ENCODE results near the gene ASB2. TPM values are rescaled to one million over a fixed set of nuclear protein-coding genes. Genes with fewer than 3 reads are reported as not detected.

The ASB2 gene
- total RNA-seq, 4 donors from 2014 or later: 0.79 to 2.5 (median 0.95) TPM

DNA sequence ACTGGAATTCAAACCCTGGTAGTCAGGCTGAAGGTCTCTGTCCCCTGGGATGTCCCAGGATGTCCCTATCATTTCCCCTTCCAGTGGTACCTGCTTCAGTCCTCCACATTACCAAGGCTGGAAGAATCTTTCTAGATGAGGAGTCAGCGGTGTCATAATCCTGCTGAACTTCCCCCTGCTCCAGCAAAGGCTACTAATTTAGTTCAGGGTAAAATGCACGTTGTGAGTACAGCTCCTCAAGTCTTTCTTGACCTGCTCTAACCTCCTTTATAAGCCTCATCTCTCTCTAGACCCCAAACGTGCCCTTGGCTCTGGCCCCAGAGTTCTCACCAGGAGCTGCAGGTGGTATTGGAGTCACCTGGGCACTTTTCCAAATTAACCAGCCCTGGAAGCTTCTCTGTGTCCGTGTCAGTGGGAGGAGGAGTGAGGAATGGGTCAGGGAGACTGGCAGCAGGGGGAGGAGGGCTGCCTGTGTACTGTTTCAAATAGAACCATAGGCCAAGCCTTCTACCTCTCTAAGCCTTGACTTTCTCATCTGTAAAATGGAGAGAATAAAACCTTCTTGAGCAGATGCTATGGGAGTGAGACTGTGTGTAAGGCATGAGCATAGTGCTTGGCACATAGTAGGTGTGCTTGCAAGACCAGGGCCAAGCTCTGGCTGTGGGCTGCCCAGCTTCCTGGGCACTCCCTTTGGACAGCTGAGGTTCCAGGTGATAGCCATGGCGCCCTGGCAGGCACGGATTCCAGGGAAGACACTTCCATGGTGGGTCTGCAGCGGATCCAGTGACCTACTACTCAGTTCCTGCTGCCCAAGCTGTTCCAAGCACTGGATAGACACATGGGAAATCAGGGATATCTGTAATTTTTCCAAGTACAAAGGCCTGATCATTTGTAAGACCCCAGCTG lies 24.5 kb downstream of the ASB2 start:
- no peak overlapping the region for H3K27ac ChIP-seq
- WGBS: 50% methylated on average over 4 of the region's 7 CpGs
- no peaks in the 10 kb centered on the region for H3K9me3 ChIP-seq
- DNase-seq (ENCODE audit: low spot score in 2 of 2): no peak
- no peak for TF ChIP-seq POLR2AphosphoS5 (IDR thresholded peaks at IDR 0.05)
- no peak for TF ChIP-seq EP300 (IDR thresholded peaks at IDR 0.05)
- TF ChIP-seq, protein P1, sequence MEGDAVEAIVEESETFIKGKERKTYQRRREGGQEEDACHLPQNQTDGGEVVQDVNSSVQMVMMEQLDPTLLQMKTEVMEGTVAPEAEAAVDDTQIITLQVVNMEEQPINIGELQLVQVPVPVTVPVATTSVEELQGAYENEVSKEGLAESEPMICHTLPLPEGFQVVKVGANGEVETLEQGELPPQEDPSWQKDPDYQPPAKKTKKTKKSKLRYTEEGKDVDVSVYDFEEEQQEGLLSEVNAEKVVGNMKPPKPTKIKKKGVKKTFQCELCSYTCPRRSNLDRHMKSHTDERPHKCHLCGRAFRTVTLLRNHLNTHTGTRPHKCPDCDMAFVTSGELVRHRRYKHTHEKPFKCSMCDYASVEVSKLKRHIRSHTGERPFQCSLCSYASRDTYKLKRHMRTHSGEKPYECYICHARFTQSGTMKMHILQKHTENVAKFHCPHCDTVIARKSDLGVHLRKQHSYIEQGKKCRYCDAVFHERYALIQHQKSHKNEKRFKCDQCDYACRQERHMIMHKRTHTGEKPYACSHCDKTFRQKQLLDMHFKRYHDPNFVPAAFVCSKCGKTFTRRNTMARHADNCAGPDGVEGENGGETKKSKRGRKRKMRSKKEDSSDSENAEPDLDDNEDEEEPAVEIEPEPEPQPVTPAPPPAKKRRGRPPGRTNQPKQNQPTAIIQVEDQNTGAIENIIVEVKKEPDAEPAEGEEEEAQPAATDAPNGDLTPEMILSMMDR (IDR thresholded peaks at IDR 0.05): no peak
- TF ChIP-seq POLR2A (IDR thresholded peaks at IDR 0.05): no peak
- peaks cover 3% of the 10 kb centered on the region for H3K4me1 ChIP-seq
- H3K27me3 ChIP-seq: no peaks in the 10 kb centered on the region
- H3K36me3 ChIP-seq: no peaks in the 10 kb centered on the region
- H3K4me3 ChIP-seq: no peak overlapping the region

DNA sequence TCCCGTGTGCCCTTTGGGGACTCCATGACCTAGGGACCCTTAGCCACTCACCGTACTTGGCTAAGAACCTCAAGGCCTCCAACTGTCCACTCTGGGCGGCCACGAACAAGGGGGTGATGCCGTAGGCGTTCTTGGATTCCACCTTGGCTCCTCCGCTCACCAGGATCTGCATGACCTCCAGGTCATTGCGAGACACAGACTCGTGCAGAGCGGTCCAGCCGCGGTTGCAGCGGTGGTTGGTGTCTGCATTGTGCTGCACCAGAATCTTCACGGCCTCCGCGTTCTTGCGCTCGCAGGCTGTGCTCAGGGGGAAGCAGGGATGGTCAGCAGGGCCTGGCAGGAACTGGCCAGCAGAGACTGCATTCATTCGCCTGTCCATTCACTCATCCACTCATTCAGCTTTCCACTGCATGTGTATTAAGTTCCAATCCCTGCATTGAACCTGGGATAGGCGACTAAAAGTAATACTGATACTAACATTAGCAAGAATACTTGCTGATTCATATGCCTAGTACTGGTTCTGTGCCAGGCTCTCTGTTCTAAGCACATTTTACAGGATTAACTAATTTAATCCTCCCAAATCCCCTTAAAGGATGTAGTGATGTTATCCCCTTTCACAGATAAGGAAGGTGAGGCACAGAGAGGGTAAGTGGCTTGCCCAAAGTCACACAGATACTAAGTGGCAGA lies 25.3 kb downstream of the ASB2 start:
- Histone ChIP-seq H3K4me1 (peaks cover 3% of the 10 kb centered on the region), H3K27ac (no peak overlapping the region)
- DNase-seq (ENCODE audit: low spot score in 2 of 2): no peak

DNA sequence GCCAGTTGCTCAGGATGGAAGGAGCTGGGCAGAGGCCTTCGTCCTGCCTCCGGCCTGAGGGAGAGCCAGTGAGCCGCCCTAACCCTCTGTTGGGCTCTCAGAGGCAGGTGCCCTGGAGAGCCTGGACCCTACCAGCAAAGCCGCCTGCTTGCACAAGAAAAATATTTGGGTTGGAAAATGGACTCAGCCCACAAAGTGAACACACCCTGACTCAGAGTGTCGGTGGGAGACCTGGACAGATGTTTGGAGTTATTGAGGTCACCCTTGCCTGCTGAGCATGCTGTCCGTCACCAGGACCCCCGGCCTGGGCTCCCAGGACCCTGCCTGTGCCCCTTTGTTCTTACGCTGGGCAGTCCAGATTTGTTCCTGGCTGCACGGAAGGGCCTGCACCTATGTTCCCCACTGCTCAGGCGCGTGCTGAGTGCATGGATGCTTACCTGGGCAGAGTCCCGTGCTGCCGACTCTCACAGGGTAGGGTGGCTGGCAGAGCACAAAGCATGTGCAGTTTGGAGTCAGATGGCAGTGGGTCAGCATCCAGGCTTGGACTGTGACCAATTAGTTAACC lies 26.8 kb downstream of the ASB2 start:
- DNase-seq (ENCODE audit: low spot score in 2 of 2): no peak
- H3K36me3 ChIP-seq: no peaks in the 10 kb centered on the region
- no peak overlapping the region for H3K27ac ChIP-seq
- WGBS: 96% methylated on average over 7 of the region's 13 CpGs
- H3K9me3 ChIP-seq: no peaks in the 10 kb centered on the region
- no peak overlapping the region for H3K4me3 ChIP-seq
- no peaks in the 10 kb centered on the region for H3K27me3 ChIP-seq
- TF ChIP-seq, protein P1 (IDR thresholded peaks at IDR 0.05): no peak
- TF ChIP-seq POLR2AphosphoS5 (IDR thresholded peaks at IDR 0.05): no peak
- no peak for TF ChIP-seq EP300 (IDR thresholded peaks at IDR 0.05)
- TF ChIP-seq POLR2A (IDR thresholded peaks at IDR 0.05): no peak
- no peaks in the 10 kb centered on the region for H3K4me1 ChIP-seq

More for the DNA sequence above, 25.3 kb downstream of the ASB2 start:
- no peaks in the 10 kb centered on the region for H3K27me3 ChIP-seq
- no peak overlapping the region for H3K4me3 ChIP-seq
- TF ChIP-seq POLR2A (IDR thresholded peaks at IDR 0.05) (no peak), EP300 (IDR thresholded peaks at IDR 0.05) (no peak), POLR2AphosphoS5 (IDR thresholded peaks at IDR 0.05) (no peak)
- TF ChIP-seq, protein P1 (IDR thresholded peaks at IDR 0.05): no peak
- no peaks in the 10 kb centered on the region for H3K9me3 ChIP-seq
- H3K36me3 ChIP-seq: no peaks in the 10 kb centered on the region
- 89% methylated on average over 20 of the region's 20 CpGs for WGBS

DNA sequence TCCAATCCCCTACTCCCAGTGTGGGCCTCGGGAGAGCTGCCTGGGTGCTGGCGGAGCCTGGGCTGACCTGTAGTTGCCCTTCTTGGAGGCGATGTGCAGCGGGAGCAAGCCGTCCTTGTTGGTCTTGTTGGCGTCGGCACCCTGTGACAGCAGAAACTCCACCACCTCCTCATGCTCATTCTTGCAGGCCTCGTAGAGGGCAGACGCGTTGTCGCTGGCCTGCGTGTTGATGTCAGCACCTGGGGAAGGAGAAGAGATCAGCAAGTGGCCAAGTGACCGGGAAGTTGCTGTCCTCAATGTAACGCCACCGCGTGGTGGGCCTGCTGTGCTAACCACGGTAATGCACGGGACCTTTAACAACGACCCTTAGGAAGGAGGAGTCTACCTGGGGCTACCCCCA lies 29.1 kb downstream of the ASB2 start:
- no peak overlapping the region for H3K27ac ChIP-seq
- no peaks in the 10 kb centered on the region for H3K36me3 ChIP-seq
- H3K27me3 ChIP-seq: no peaks in the 10 kb centered on the region
- H3K4me3 ChIP-seq: no peak overlapping the region
- no peak for DNase-seq (ENCODE audit: low spot score in 2 of 2)
- no peak for TF ChIP-seq POLR2AphosphoS5 (IDR thresholded peaks at IDR 0.05)
- TF ChIP-seq EP300 (IDR thresholded peaks at IDR 0.05): no peak
- TF ChIP-seq POLR2A (IDR thresholded peaks at IDR 0.05): no peak
- TF ChIP-seq, protein P1 (IDR thresholded peaks at IDR 0.05): no peak
- 83% methylated on average over 13 of the region's 19 CpGs for WGBS
- H3K9me3 ChIP-seq: no peaks in the 10 kb centered on the region
- H3K4me1 ChIP-seq: no peaks in the 10 kb centered on the region

Measured in suprapubic skin (tissue), 4 donors.